Left cardiac atrium (tissue), 4 donors: Measurements from ENCODE around the gene SAMM50. TPM values are rescaled to one million over a fixed set of nuclear protein-coding genes. Genes with fewer than 3 reads are reported as not detected.

Experiments used
- ATAC-seq, 2 donors: fragments of 200-7000 bp; cut with Tn5 transposase; one replicate each; pipeline ENCODE4 v1.9.1; 2020; ENCODE audit warnings: mild to moderate bottlenecking in 2 of 2, moderate library complexity in 2 of 2
- DNase-seq: peaks from one replicate; pipeline ENCODE4 v3.0.0-alpha.2; 2020
- intact Hi-C, 2 donors: fragments of 100-400 bp; cut with DNase I; formaldehyde crosslinking; loops; one replicate each; pipeline versions ENCODE4 v1.14.1 to v1.15.1; 2022 to 2023
- total RNA-seq, 2 donors: library from RNA; stranded (reverse); fragmentation: NEBNext Ultra II Directional; extraction: Animal tissue kit (Norgen Biotek cat#: 25700); gene quantifications; one replicate each; pipeline ENCODE4 v1.2.1, GENCODE V29; 2021
- donor health status: DM: no; HTN: yes; CAD: no.
- donor health status: DM: no; HTN: yes; CAD: no; lungs with severe emphysema.
- donor health status: DM: yes; HTN: yes; CAD: no.
- donor health status: Dilated cardiomyopathy.

SAMM50 gene
- total RNA-seq, 2 donors from 2014 or later = 55.5 to 67.6 TPM

- ATAC-seq (no peak), DNase-seq (no peak)
- intact Hi-C loops = no loop called here
Observed at GRCh38 chr22:44039566-44040171, 84.4 kb downstream of the SAMM50 start.

- ATAC-seq (no peak), DNase-seq (no peak)
- intact Hi-C loops = no loop called here
Observed at GRCh38 chr22:44042249-44043218, 87.3 kb downstream of the SAMM50 start.

- no peak for DNase-seq
- no peak for ATAC-seq
- intact Hi-C loops = no loop called here
Observed at GRCh38 chr22:44045145-44045544, 89.9 kb downstream of the SAMM50 start.

Other genes with a start within 250 kb of the SAMM50 start
- 1 to 10 TPM; 1.7 to 1.8 TPM for gene EFCAB6, start 143.1 kb upstream of the SAMM50 start, total RNA-seq
- gene SULT4A1, start 92.9 kb upstream of the SAMM50 start, total RNA-seq = under 1 TPM; 0.29 to 0.63 TPM
- not detected for gene PNPLA5, start 63.4 kb upstream of the SAMM50 start, total RNA-seq
- 1 to 10 TPM; 1.5 to 5.2 TPM for gene PNPLA3, start 31.6 kb upstream of the SAMM50 start, total RNA-seq
- 100 to 1,000 TPM in 1 of 2 donors, 10 to 100 TPM in 1; 95.5 to 113 TPM for gene PARVB, start 68.9 kb downstream of the SAMM50 start, total RNA-seq
- 1 to 10 TPM; 6.0 to 9.5 TPM for gene PARVG, start 225.5 kb downstream of the SAMM50 start, total RNA-seq